ENCODE results near the gene ZNF444.
"Not testable (repeated sequence)": the region's sequence is repeated elsewhere in the genome, so short reads cannot be mapped to it uniquely, and the experiment has no call there.

The ZNF444 gene

DNA sequence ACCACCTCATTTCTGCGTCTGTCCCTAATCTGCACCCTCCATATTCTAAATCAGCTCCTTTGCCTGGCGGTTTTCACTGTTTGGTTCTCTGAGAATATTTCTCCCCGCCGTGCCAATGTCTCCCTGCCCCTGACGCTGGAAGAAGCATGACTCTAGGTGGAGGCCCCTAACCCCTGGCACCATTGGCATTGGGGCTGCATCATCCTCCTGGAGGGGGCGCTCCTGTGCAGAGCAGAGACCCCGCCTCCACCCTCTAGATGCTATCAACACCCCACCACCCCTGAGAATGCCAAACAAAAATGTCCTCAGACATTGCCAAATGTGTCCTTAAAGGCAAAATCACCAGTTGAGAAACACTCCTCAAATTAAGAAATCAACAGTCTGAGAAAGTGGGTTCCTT is 50.0 kb downstream of the ZNF444 start:
- no peak for DNase-seq

DNA sequence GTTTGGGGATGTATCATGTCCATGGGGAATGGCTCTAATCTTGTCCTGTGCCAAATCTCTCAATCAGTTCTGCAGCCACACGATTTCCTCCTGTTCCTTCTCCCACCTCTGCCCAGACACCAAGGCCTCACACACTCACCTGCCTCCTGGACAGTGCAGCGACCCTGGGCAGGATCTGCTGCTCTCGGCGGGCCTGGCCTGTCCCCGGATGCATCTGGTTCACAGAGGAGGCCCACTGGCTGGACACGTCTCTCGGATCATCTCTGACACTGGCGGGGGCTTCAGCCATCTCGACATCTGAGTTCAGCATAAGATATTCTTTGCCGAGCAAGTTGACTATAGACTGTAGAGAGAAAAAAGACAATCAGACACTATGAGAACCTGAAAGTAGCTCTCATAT is 50.6 kb downstream of the ZNF444 start:
- DNase-seq = no peak

- DNase-seq = no peak
These were observed 53.0 kb downstream of the ZNF444 start for GRCh38 chr19:56193981-56194640.

GRCh38 chr19:56197646-56198045 is 56.6 kb downstream of the ZNF444 start, which contains the start of gene ZSCAN5B:
Gene ZSCAN5B (minus strand): TSS chr19:56197783. CDS start chr19:56193052, 4,731 bp downstream.
- not testable (repeated sequence) for DNase-seq

DNA sequence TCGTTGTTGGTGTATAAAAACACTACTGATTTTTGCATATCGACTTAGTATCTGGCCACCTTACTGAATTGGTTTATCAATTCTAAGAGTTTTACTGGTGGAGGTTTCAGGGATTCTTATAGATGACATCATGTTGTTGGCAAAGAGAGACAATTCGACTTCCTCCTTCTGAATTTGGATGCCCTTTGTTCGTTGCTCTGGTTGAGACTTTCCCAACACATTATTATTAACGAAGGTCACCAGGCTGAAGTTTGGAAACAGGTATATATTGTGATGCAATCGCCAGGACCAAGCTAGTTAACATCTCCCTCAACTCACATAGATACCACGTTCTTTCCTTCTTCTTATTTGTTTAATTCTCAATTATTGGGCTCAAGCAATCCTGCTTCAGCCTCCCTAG is 58.6 kb downstream of the ZNF444 start:
- no peak for DNase-seq

DNA sequence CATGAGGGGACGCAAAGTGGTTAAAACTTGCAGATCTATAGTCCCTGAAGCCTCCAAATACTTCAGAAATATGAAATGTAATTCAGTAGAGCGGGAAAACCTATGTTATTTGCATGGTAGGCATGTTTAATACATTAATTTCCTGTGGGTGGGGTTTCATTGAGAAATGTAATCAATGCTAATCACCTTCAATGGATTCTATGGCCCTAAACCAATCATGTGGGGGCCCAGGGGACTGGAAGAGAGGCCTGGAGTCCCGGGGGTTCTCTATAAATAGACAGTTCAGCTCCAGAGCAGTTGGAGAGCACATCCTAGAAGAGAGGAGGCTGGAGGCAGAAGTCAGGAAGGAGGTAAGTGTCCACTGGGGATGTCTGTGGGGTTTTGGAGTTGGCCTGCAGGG is 60.9 kb downstream of the ZNF444 start, which contains the start of gene ZSCAN5C:
Gene ZSCAN5C, plus strand, starts transcription at position 301 of the 400 bp plus-strand sequence. CDS start 3,641 bp downstream, outside the sequence.
- DNase-seq = no peak

- not testable (repeated sequence) for DNase-seq
These were observed 66.5 kb downstream of the ZNF444 start for GRCh38 chr19:56207581-56207980.

- DNase-seq = no peak
These were observed 68.0 kb downstream of the ZNF444 start for GRCh38 chr19:56209091-56209490.

- DNase-seq = not testable (repeated sequence)
These were observed 68.9 kb downstream of the ZNF444 start for GRCh38 chr19:56210036-56210435.

Measured in DMS79 (cell line).